ENCODE results near the gene MDGA2. TPM values are rescaled to one million over a fixed set of nuclear protein-coding genes. Genes with fewer than 3 reads are reported as not detected.

Gene MDGA2
- total RNA-seq, 1 donor from 2014 or later: 0.19 TPM

GRCh38 chr14:47210099-47210498, 465.3 kb downstream of the MDGA2 start:
- Mint-ChIP-seq H3K4me3 (ENCODE audit: low read depth) (no peak overlapping the region), H3K9me3 (ENCODE audit: low read depth) (no peaks in the 10 kb centered on the region), H3K27ac (no peak overlapping the region)

GRCh38 chr14:47208434-47208833, 467.0 kb downstream of the MDGA2 start:
- no peaks in the 10 kb centered on the region for H3K9me3 Mint-ChIP-seq (ENCODE audit: low read depth)
- no peak overlapping the region for H3K27ac Mint-ChIP-seq
- no peak overlapping the region for H3K4me3 Mint-ChIP-seq (ENCODE audit: low read depth)
- no peaks in the 10 kb centered on the region for H3K4me1 Mint-ChIP-seq (ENCODE audit: low read depth)
- no peak for TF ChIP-seq CTCF (IDR thresholded peaks at IDR 0.05; ENCODE audit: unreplicated experiment)
- no peak for DNase-seq (ENCODE audit: low spot score, unreplicated experiment)
- H3K36me3 Mint-ChIP-seq (ENCODE audit: insufficient read depth): no peaks in the 10 kb centered on the region
- H3K27me3 Mint-ChIP-seq: no peaks in the 10 kb centered on the region

More at GRCh38 chr14:47210099-47210498, 465.3 kb downstream of the MDGA2 start:
- DNase-seq (ENCODE audit: low spot score, unreplicated experiment): no peak
- H3K27me3 Mint-ChIP-seq: no peaks in the 10 kb centered on the region
- H3K4me1 Mint-ChIP-seq (ENCODE audit: low read depth): no peaks in the 10 kb centered on the region
- TF ChIP-seq CTCF (IDR thresholded peaks at IDR 0.05; ENCODE audit: unreplicated experiment): no peak
- H3K36me3 Mint-ChIP-seq (ENCODE audit: insufficient read depth): no peaks in the 10 kb centered on the region

- no peak for TF ChIP-seq CTCF (IDR thresholded peaks at IDR 0.05; ENCODE audit: unreplicated experiment)
- no peaks in the 10 kb centered on the region for H3K27me3 Mint-ChIP-seq
- H3K9me3 Mint-ChIP-seq (ENCODE audit: low read depth): no peaks in the 10 kb centered on the region
- H3K4me3 Mint-ChIP-seq (ENCODE audit: low read depth): no peak overlapping the region
- H3K36me3 Mint-ChIP-seq (ENCODE audit: insufficient read depth): no peaks in the 10 kb centered on the region
- no peak overlapping the region for H3K27ac Mint-ChIP-seq
- no peak for DNase-seq (ENCODE audit: low spot score, unreplicated experiment)
- H3K4me1 Mint-ChIP-seq (ENCODE audit: low read depth): no peaks in the 10 kb centered on the region
Measured at GRCh38 chr14:47207617-47208016, 467.8 kb downstream of the MDGA2 start.

- Mint-ChIP-seq H3K36me3 (ENCODE audit: insufficient read depth) (no peaks in the 10 kb centered on the region), H3K9me3 (ENCODE audit: low read depth) (no peaks in the 10 kb centered on the region), H3K4me3 (ENCODE audit: low read depth) (no peak overlapping the region), H3K27ac (no peak overlapping the region), H3K4me1 (ENCODE audit: low read depth) (no peaks in the 10 kb centered on the region), H3K27me3 (no peaks in the 10 kb centered on the region)
- TF ChIP-seq CTCF (IDR thresholded peaks at IDR 0.05; ENCODE audit: unreplicated experiment): no peak
- DNase-seq (ENCODE audit: low spot score, unreplicated experiment): no peak
Measured at GRCh38 chr14:47200740-47201139, 474.7 kb downstream of the MDGA2 start.

GRCh38 chr14:47195582-47195981, 479.8 kb downstream of the MDGA2 start:
- no peak for TF ChIP-seq CTCF (IDR thresholded peaks at IDR 0.05; ENCODE audit: unreplicated experiment)
- H3K4me1 Mint-ChIP-seq (ENCODE audit: low read depth): no peaks in the 10 kb centered on the region
- no peak overlapping the region for H3K27ac Mint-ChIP-seq
- H3K36me3 Mint-ChIP-seq (ENCODE audit: insufficient read depth): no peaks in the 10 kb centered on the region
- no peaks in the 10 kb centered on the region for H3K9me3 Mint-ChIP-seq (ENCODE audit: low read depth)
- no peak for DNase-seq (ENCODE audit: low spot score, unreplicated experiment)
- H3K4me3 Mint-ChIP-seq (ENCODE audit: low read depth): no peak overlapping the region
- H3K27me3 Mint-ChIP-seq: no peaks in the 10 kb centered on the region

Measured in progenitor cell of endocrine pancreas (in vitro differentiated cells).